Neutrophil (primary cell): Measurements from ENCODE around the gene PNO1.

Experiments
- H3K27ac ChIP-seq: fragments of 200-600 bp; sonication (generic); 2 replicates; pipeline ENCODE4 v1.5.1; 2016; ENCODE audit warnings: mild to moderate bottlenecking, moderate library complexity
- H3K27me3 ChIP-seq: fragments of 200-600 bp; sonication (generic); 2 replicates; pipeline ENCODE4 v1.6.0; 2016; ENCODE audit warnings: mild to moderate bottlenecking
- H3K36me3 ChIP-seq: fragments of 200-600 bp; sonication (generic); 2 replicates; pipeline ENCODE4 v1.5.1; 2017
- H3K4me1 ChIP-seq, 2 experiments: fragments of 200-600 bp in 1 of 2; sonication (generic) in 1 of 2; 1 replicate in 1 of 2; 2 replicates in 1 of 2; pipeline versions ENCODE4 v1.5.1 to v1.6.1; 2013 to 2016; ENCODE audit warnings: low read depth in 1 of 2, low read length in 1 of 2, mild to moderate bottlenecking in 1 of 2, moderate library complexity in 1 of 2; ENCODE audit not compliant: control insufficient read depth in 1 of 2, insufficient read depth in 1 of 2
- H3K4me3 ChIP-seq, 2 experiments: fragments of 200-600 bp in 1 of 2; sonication (generic) in 1 of 2; 1 replicate in 1 of 2; 2 replicates in 1 of 2; pipeline ENCODE4 v1.5.1; 2013 to 2016; ENCODE audit warnings: low read depth in 1 of 2, low read length in 1 of 2, mild to moderate bottlenecking in 1 of 2, moderate library complexity in 1 of 2
- H3K9me3 ChIP-seq: fragments of 200-600 bp; sonication (generic); 2 replicates; pipeline ENCODE4 v1.5.1; 2016
- CTCF ChIP-seq: fragments of 200-600 bp; sonication (generic); IDR thresholded peaks from 2 replicates; pipeline ENCODE4 v1.5.1; 2016; ENCODE audit warnings: antibody characterized with exemption

Gene PNO1

GRCh38 chr2:68141875-68142274, 15.8 kb upstream of the PNO1 start:
- no peaks in the 10 kb centered on the region for H3K36me3 ChIP-seq
- TF ChIP-seq CTCF, result no peak
- peaks cover under 1 to 5% of the 10 kb centered on the region in 2 experiments for H3K4me1 ChIP-seq
- no peak overlapping the region for H3K27ac ChIP-seq
- no peaks in the 10 kb centered on the region for H3K9me3 ChIP-seq
- H3K27me3 ChIP-seq, result no peaks in the 10 kb centered on the region
- H3K4me3 ChIP-seq, result no peak overlapping the region

GRCh38 chr2:68151037-68151436, 6.7 kb upstream of the PNO1 start:
- no peaks in the 10 kb centered on the region for H3K36me3 ChIP-seq
- no peaks in the 10 kb centered on the region for H3K9me3 ChIP-seq
- no peaks in the 10 kb centered on the region for H3K27me3 ChIP-seq
- no peak overlapping the region for H3K27ac ChIP-seq
- H3K4me3 ChIP-seq, result no peak overlapping the region
- no peak for TF ChIP-seq CTCF
- H3K4me1 ChIP-seq, result peaks cover under 1% of the 10 kb centered on the region in 2 experiments

GRCh38 chr2:68152681-68153347, 4.9 kb upstream of the PNO1 start:
- H3K9me3 ChIP-seq, result no peaks in the 10 kb centered on the region
- H3K4me3 ChIP-seq, result no peak overlapping the region
- H3K4me1 ChIP-seq, result peaks cover 12 to 14% of the 10 kb centered on the region in 2 experiments
- H3K27ac ChIP-seq, result no peak overlapping the region
- H3K36me3 ChIP-seq, result no peaks in the 10 kb centered on the region
- H3K27me3 ChIP-seq, result no peaks in the 10 kb centered on the region
- TF ChIP-seq CTCF, result no peak

- Histone ChIP-seq H3K27ac (no peak overlapping the region), H3K4me3 (no peak overlapping the region), H3K4me1 (peaks cover 21 to 27% of the 10 kb centered on the region in 2 experiments), H3K27me3 (no peaks in the 10 kb centered on the region), H3K9me3 (no peaks in the 10 kb centered on the region), H3K36me3 (no peaks in the 10 kb centered on the region)
- no peak for TF ChIP-seq CTCF
Observed at GRCh38 chr2:68155618-68156017, 2.1 kb upstream of the PNO1 start.

GRCh38 chr2:68156419-68156818, 1.3 kb upstream of the PNO1 start:
- H3K4me3 ChIP-seq, result peak overlapping the region; percentile 87 to 91
- no peaks in the 10 kb centered on the region for H3K36me3 ChIP-seq
- H3K9me3 ChIP-seq, result no peaks in the 10 kb centered on the region
- peaks cover 21 to 27% of the 10 kb centered on the region in 2 experiments for H3K4me1 ChIP-seq
- no peak for TF ChIP-seq CTCF
- H3K27me3 ChIP-seq, result no peaks in the 10 kb centered on the region
- peak overlapping the region; percentile 87 for H3K27ac ChIP-seq
